ENCODE results near the gene DSTYK.
"Not testable (repeated sequence)": the region's sequence is repeated elsewhere in the genome, so short reads cannot be mapped to it uniquely, and the experiment has no call there.

DSTYK gene

GRCh38 chr1:205237526-205238484 lies 26.3 kb upstream of the DSTYK start:
- no peak overlapping the region for H3K27ac ChIP-seq
- TF ChIP-seq CTCF (conservative IDR thresholded peaks at IDR 0.05; ENCODE audit: low read depth): no peak
- DNase-seq (ENCODE audit: low spot score): no peak
- ChIA-PET POLR2A (ENCODE audit: low non-redundant PET) (no interaction called here), CTCF (interaction anchor here (0.6 to 3.6 kb wide), 3 partner anchors 8 to 42 kb away, joined by 4 to 30 read pairs (median 10); no protein-coding TSS in a partner anchor)

- ChIA-PET POLR2A (ENCODE audit: low non-redundant PET) (no interaction called here), CTCF (no interaction called here)
- TF ChIP-seq CTCF (conservative IDR thresholded peaks at IDR 0.05; ENCODE audit: low read depth): no peak
- DNase-seq (ENCODE audit: low spot score): no peak
- H3K27ac ChIP-seq: no peak overlapping the region
Observed at GRCh38 chr1:205236951-205237475, 25.5 kb upstream of the DSTYK start.

GRCh38 chr1:205236526-205236925 lies 25.0 kb upstream of the DSTYK start:
- no peak for TF ChIP-seq CTCF (conservative IDR thresholded peaks at IDR 0.05; ENCODE audit: low read depth)
- POLR2A ChIA-PET (ENCODE audit: low non-redundant PET): no interaction called here
- CTCF ChIA-PET: no interaction called here
- DNase-seq (ENCODE audit: low spot score): no peak
- no peak overlapping the region for H3K27ac ChIP-seq

GRCh38 chr1:205235951-205236350 lies 24.4 kb upstream of the DSTYK start:
- POLR2A ChIA-PET (ENCODE audit: low non-redundant PET): no interaction called here
- CTCF ChIA-PET: interaction anchor here (2.5 kb wide), 1 partner anchor 21 kb away, joined by 10 read pairs; no protein-coding TSS in a partner anchor
- TF ChIP-seq CTCF (conservative IDR thresholded peaks at IDR 0.05; ENCODE audit: low read depth): no peak
- no peak for DNase-seq (ENCODE audit: low spot score)
- no peak overlapping the region for H3K27ac ChIP-seq

- CTCF ChIA-PET: interaction anchor here (0.5 to 2.5 kb wide), 5 partner anchors 22 to 1483 kb away, joined by 3 to 10 read pairs (median 4); partner anchors contain the start of gene NUAK2
- H3K27ac ChIP-seq; POLR2A ChIA-PET (ENCODE audit: low non-redundant PET); DNase-seq (ENCODE audit: low spot score): not testable (repeated sequence)
Observed at GRCh38 chr1:205233986-205234385, 22.5 kb upstream of the DSTYK start.

- no peak for DNase-seq (ENCODE audit: low spot score)
- ChIA-PET POLR2A (ENCODE audit: low non-redundant PET) (no interaction called here), CTCF (interaction anchor here (0.6 to 7.5 kb wide), 4 partner anchors 24 to 296 kb away, joined by 3 to 166 read pairs (median 5); partner anchors contain the start of gene NUAK2)
- no peak overlapping the region for H3K27ac ChIP-seq
- TF ChIP-seq CTCF (conservative IDR thresholded peaks at IDR 0.05; ENCODE audit: low read depth): no peak
Observed at GRCh38 chr1:205232945-205233397, 21.5 kb upstream of the DSTYK start.
